Measurements from ENCODE around the gene UGT1A8. TPM values are rescaled to one million over a fixed set of nuclear protein-coding genes. Genes with fewer than 3 reads are reported as not detected.

Gene UGT1A8
- total RNA-seq, 1 donor from 2014 or later = not detected

DNA sequence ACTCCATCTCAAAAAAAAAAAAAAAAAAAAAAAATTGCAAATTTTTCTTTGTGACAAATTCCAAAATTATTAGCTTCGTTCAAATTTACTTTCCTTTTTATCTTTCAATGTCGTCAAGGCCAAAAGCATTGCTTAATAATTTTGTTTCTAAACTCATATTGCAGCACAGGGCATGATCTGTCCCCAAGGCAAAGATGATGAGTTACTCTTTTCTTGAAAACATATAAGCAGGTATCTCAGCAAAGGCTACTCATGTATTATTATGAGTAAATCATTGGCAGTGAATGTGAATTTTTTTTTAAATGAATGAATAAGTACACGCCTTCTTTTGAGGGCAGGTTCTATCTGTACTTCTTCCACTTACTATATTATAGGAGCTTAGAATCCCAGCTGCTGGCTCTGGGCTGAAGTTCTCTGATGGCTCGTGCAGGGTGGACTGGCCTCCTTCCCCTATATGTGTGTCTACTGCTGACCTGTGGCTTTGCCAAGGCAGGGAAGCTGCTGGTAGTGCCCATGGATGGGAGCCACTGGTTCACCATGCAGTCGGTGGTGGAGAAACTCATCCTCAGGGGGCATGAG is 64.2 kb downstream of the UGT1A8 start, which contains the start of gene UGT1A7:
TSS of gene UGT1A7 (plus strand) at position 381 of the 579 bp plus-strand sequence. CDS start at position 418, 37 bp downstream.
- intact Hi-C loops (cut with DNase I) = no loop called here
- Histone ChIP-seq H3K4me3 (no peak within 1 kb of the TSS), H3K4me1 (no peaks in the 10 kb centered on the region), H3K9me3 (no peaks in the 10 kb centered on the region), H3K36me3 (no peaks in the 10 kb centered on the region), H3K27me3 (no peaks in the 10 kb centered on the region), H3K27ac (no peak within 1 kb of the TSS)
- TF ChIP-seq, protein P1, sequence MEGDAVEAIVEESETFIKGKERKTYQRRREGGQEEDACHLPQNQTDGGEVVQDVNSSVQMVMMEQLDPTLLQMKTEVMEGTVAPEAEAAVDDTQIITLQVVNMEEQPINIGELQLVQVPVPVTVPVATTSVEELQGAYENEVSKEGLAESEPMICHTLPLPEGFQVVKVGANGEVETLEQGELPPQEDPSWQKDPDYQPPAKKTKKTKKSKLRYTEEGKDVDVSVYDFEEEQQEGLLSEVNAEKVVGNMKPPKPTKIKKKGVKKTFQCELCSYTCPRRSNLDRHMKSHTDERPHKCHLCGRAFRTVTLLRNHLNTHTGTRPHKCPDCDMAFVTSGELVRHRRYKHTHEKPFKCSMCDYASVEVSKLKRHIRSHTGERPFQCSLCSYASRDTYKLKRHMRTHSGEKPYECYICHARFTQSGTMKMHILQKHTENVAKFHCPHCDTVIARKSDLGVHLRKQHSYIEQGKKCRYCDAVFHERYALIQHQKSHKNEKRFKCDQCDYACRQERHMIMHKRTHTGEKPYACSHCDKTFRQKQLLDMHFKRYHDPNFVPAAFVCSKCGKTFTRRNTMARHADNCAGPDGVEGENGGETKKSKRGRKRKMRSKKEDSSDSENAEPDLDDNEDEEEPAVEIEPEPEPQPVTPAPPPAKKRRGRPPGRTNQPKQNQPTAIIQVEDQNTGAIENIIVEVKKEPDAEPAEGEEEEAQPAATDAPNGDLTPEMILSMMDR (IDR thresholded peaks at IDR 0.05) = no peak
- no peak for DNase-seq (ENCODE audit: low spot score in 2 of 2)

DNA sequence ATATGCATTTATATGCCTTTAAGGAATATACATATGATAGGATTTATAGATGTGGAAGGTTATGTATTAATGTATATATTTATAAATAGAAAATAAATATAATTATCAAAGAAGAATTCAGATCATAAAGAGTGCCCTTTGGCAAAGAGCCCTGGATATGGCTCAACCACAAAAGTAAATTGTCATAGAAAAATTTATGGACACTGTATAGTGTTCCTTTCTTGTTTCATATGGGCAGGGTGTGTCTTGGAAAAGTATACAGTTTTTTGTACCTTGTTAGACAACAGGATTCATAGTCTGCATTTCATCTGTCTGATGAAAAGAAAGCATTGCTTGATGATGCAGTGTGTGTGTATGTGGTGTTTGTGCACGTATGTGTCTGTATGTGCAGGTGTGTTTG is 67.2 kb downstream of the UGT1A8 start:
- H3K4me3 ChIP-seq = no peak overlapping the region
- intact Hi-C loops (cut with DNase I) = no loop called here
- TF ChIP-seq, protein P1 (IDR thresholded peaks at IDR 0.05) = no peak

DNA sequence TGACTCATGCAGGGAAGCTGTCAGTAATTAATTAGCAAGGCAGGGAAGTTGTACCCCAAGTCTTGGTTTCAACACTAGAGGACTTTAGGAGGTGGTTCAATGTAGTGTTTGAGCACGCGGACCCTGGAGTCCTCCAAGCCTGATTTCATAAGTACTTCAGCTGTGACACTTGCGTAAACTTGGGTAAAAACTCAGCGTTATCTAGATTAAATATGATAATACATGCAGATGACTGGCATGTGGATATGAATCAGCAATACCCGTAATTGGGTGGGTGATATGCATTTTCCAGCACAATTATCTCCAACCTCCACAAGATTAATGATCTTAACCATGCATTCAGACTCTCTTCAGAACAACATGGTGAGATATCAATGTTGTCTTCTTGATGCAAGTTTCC is 69.5 kb downstream of the UGT1A8 start:
- no peak overlapping the region for H3K4me3 ChIP-seq
- DNase-seq (ENCODE audit: low spot score in 2 of 2) = no peak
- no peaks in the 10 kb centered on the region for H3K9me3 ChIP-seq
- no peaks in the 10 kb centered on the region for H3K27me3 ChIP-seq
- H3K27ac ChIP-seq = no peak overlapping the region
- no peaks in the 10 kb centered on the region for H3K36me3 ChIP-seq
- intact Hi-C loops (cut with DNase I) = no loop called here
- TF ChIP-seq, protein P1 (IDR thresholded peaks at IDR 0.05) = no peak
- no peaks in the 10 kb centered on the region for H3K4me1 ChIP-seq

More for the DNA sequence above, 67.2 kb downstream of the UGT1A8 start:
- DNase-seq (ENCODE audit: low spot score in 2 of 2) = no peak
- Histone ChIP-seq H3K27me3 (no peaks in the 10 kb centered on the region), H3K27ac (no peak overlapping the region), H3K9me3 (no peaks in the 10 kb centered on the region), H3K36me3 (no peaks in the 10 kb centered on the region), H3K4me1 (no peaks in the 10 kb centered on the region)

DNA sequence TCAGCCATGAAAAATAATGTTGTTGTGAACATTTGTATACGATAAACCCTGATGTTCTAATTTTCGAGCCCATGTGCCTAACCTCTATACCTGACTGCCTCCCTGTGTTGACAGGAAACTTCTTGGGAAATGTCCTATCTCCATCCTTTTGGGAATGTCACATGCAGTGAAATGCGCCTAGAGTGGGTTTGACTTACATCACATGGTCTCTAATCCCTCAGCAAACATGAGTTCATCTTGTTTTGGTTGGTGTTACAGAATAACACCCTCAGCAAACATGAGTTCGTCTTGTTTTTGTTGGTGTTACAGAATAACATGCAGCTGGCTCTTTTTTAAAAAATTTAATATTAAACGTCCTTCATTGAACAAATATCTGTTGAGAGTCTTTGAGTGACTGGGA is 70.9 kb downstream of the UGT1A8 start:
- no peak overlapping the region for H3K4me3 ChIP-seq
- H3K4me1 ChIP-seq = no peaks in the 10 kb centered on the region
- H3K36me3 ChIP-seq = no peaks in the 10 kb centered on the region
- H3K27me3 ChIP-seq = no peaks in the 10 kb centered on the region
- TF ChIP-seq, protein P1 (IDR thresholded peaks at IDR 0.05) = no peak
- intact Hi-C loops (cut with DNase I) = no loop called here
- no peaks in the 10 kb centered on the region for H3K9me3 ChIP-seq
- no peak overlapping the region for H3K27ac ChIP-seq
- DNase-seq (ENCODE audit: low spot score in 2 of 2) = no peak

DNA sequence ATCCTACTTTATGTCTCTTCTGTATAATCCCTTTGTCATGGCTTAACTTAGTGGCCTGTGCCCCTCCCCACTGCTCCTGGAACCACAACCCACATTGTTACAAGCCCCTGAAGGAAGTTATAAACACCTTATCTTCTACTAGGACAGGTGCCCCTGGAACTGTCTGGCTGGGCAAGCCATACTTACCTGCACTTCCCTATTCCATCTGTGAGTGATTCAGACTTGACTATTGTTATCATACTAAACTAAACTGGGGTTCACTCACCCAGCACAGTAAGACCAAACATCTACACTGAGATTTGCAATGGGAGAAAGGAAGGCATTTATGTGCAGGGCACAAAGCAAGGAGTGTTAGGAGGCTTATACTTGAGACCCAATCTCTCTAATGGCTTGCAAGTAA is 71.6 kb downstream of the UGT1A8 start:
- TF ChIP-seq, protein P1 (IDR thresholded peaks at IDR 0.05) = no peak
- Histone ChIP-seq H3K36me3 (no peaks in the 10 kb centered on the region), H3K4me1 (no peaks in the 10 kb centered on the region), H3K9me3 (no peaks in the 10 kb centered on the region), H3K27me3 (no peaks in the 10 kb centered on the region), H3K27ac (no peak overlapping the region), H3K4me3 (no peak overlapping the region)
- DNase-seq (ENCODE audit: low spot score in 2 of 2) = no peak
- intact Hi-C loops (cut with DNase I) = no loop called here

DNA sequence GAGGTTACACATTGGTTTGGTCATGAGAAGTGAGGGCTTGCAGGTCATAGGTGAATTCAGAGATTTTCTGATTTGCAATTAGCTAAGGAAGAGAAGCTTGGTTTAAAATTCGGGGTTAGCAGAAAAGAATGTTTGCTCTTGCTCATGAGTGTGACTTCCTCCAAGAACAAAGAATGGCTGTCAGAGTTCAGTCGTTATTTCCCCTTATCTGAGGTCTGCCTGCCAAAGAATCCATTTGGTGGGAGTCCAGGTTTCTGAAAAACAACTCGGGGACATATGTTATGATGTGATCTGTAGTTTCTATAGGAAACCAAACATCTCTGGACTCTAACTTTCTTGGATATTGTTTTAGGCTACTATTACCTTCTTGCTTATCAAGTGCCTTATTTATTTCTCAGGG is 72.1 kb downstream of the UGT1A8 start:
- TF ChIP-seq, protein P1 (IDR thresholded peaks at IDR 0.05) = no peak
- no peak for DNase-seq (ENCODE audit: low spot score in 2 of 2)
- no peaks in the 10 kb centered on the region for H3K36me3 ChIP-seq
- no peaks in the 10 kb centered on the region for H3K27me3 ChIP-seq
- no peaks in the 10 kb centered on the region for H3K9me3 ChIP-seq
- H3K27ac ChIP-seq = no peak overlapping the region
- no peak overlapping the region for H3K4me3 ChIP-seq
- no peaks in the 10 kb centered on the region for H3K4me1 ChIP-seq
- intact Hi-C loops (cut with DNase I) = no loop called here
